Suprapubic skin (tissue), 4 donors: Measurements from ENCODE around the gene FUCA1. TPM values are rescaled to one million over a fixed set of nuclear protein-coding genes. Genes with fewer than 3 reads are reported as not detected.

Experiments
- DNase-seq, 2 donors: peaks; one replicate each; pipeline ENCODE4 v3.0.0-alpha.2; 2019; ENCODE audit warnings: low spot score in 2 of 2
- H3K27ac ChIP-seq: fragments of 200-600 bp; sonication (generic); one replicate; pipeline ENCODE4 v1.5.1; 2019
- H3K27me3 ChIP-seq: fragments of 200-600 bp; sonication (generic); one replicate; pipeline ENCODE4 v1.5.1; 2019
- H3K36me3 ChIP-seq: fragments of 200-600 bp; sonication (generic); one replicate; pipeline ENCODE4 v1.5.1; 2019
- H3K4me1 ChIP-seq: fragments of 200-600 bp; sonication (generic); one replicate; pipeline ENCODE4 v1.5.1; 2019
- H3K4me3 ChIP-seq: fragments of 200-600 bp; sonication (generic); one replicate; pipeline ENCODE4 v1.5.1; 2019; ENCODE audit warnings: mild to moderate bottlenecking
- H3K9me3 ChIP-seq: fragments of 200-600 bp; sonication (generic); one replicate; pipeline ENCODE4 v1.5.1; 2019
- CTCF ChIP-seq, 2 donors: fragments of 200-600 bp in 1 of 2; fragments of 450-650 bp in 1 of 2; sonication (generic) in 1 of 2; IDR thresholded peaks; one replicate each; pipeline ENCODE4 v1.5.1; 2016 to 2019; ENCODE audit warnings: antibody characterized with exemption in 2 of 2, mild to moderate bottlenecking in 1 of 2, moderate library complexity in 1 of 2
- EP300 ChIP-seq: sonication (generic); formaldehyde crosslinking; IDR thresholded peaks from one replicate; pipeline ENCODE4 v1.6.1; 2017; ENCODE audit warnings: antibody characterized with exemption
- POLR2A ChIP-seq, 2 donors: fragments of 450-650 bp; IDR thresholded peaks; one replicate each; pipeline ENCODE4 v1.6.1; 2017; ENCODE audit warnings: antibody characterized with exemption in 2 of 2, mild to moderate bottlenecking in 2 of 2, moderate library complexity in 2 of 2
- POLR2AphosphoS5 ChIP-seq, 3 donors: sonication (generic); formaldehyde crosslinking; IDR thresholded peaks; one replicate each; pipeline ENCODE4 v1.6.1; 2017; ENCODE audit warnings: antibody characterized with exemption in 3 of 3
- WGBS: methylation state at CpG from one replicate; pipeline ENCODE4 v1.1.5; 2018; 5-methylcytosine and 5-hydroxymethylcytosine counted together
- total RNA-seq, 4 donors: library from RNA; depleted of rRNA; stranded (reverse); fragments of >200 nt; gene quantifications; one replicate each; pipeline ENCODE4 v1.1.0, GENCODE V29; 2016

FUCA1 gene
- total RNA-seq, 4 donors from 2014 or later, result 11.8 to 17.6 (median 13.8) TPM

- H3K4me3 ChIP-seq, result no peak overlapping the region
- H3K27ac ChIP-seq, result no peak overlapping the region
- TF ChIP-seq POLR2AphosphoS5 (IDR thresholded peaks at IDR 0.05), result no peak
- no peak for TF ChIP-seq POLR2A (IDR thresholded peaks at IDR 0.05)
- no peak for TF ChIP-seq EP300
- TF ChIP-seq CTCF (IDR thresholded peaks at IDR 0.05), result no peak
- no peaks in the 10 kb centered on the region for H3K9me3 ChIP-seq
- no peaks in the 10 kb centered on the region for H3K27me3 ChIP-seq
- peaks cover 70% of the 10 kb centered on the region for H3K36me3 ChIP-seq
- DNase-seq, result no peak
- 100% methylated on average over 3 of the region's 3 CpGs for WGBS
- no peaks in the 10 kb centered on the region for H3K4me1 ChIP-seq
Measured at GRCh38 chr1:23816361-23816760, 51.7 kb downstream of the FUCA1 start.

GRCh38 chr1:23814016-23814415 lies 54.1 kb downstream of the FUCA1 start:
- H3K9me3 ChIP-seq, result no peaks in the 10 kb centered on the region
- TF ChIP-seq CTCF (IDR thresholded peaks at IDR 0.05) (no peak), EP300 (no peak), POLR2A (IDR thresholded peaks at IDR 0.05) (no peak), POLR2AphosphoS5 (IDR thresholded peaks at IDR 0.05) (no peak)
- H3K27me3 ChIP-seq, result no peaks in the 10 kb centered on the region
- DNase-seq, result no peak
- WGBS, result 93% methylated on average over 4 of the region's 4 CpGs
- peaks cover 2% of the 10 kb centered on the region for H3K4me1 ChIP-seq
- peaks cover 67% of the 10 kb centered on the region for H3K36me3 ChIP-seq
- H3K27ac ChIP-seq, result no peak overlapping the region
- H3K4me3 ChIP-seq, result no peak overlapping the region

- no peak for DNase-seq
- TF ChIP-seq CTCF (IDR thresholded peaks at IDR 0.05), result peak in 1 of 2 donors; percentile 62
- no peak for TF ChIP-seq EP300
- Histone ChIP-seq H3K27me3 (no peaks in the 10 kb centered on the region), H3K4me1 (peaks cover 2% of the 10 kb centered on the region), H3K27ac (no peak overlapping the region), H3K4me3 (no peak overlapping the region), H3K9me3 (no peaks in the 10 kb centered on the region), H3K36me3 (peaks cover 45% of the 10 kb centered on the region)
- WGBS, result 66% methylated on average over 3 of the region's 3 CpGs
Measured at GRCh38 chr1:23810818-23811540, 57.1 kb downstream of the FUCA1 start.

GRCh38 chr1:23809751-23810171 lies 58.3 kb downstream of the FUCA1 start:
- Histone ChIP-seq H3K36me3 (peaks cover 33% of the 10 kb centered on the region), H3K4me1 (peaks cover 2% of the 10 kb centered on the region), H3K9me3 (no peaks in the 10 kb centered on the region), H3K27me3 (no peaks in the 10 kb centered on the region), H3K27ac (no peak overlapping the region), H3K4me3 (no peak overlapping the region)
- 35% methylated on average over 6 of the region's 6 CpGs for WGBS
- DNase-seq, result no peak
- TF ChIP-seq POLR2AphosphoS5 (IDR thresholded peaks at IDR 0.05), result no peak
- peak; percentile 18 to 70 for TF ChIP-seq CTCF (IDR thresholded peaks at IDR 0.05)

GRCh38 chr1:23807453-23807852 lies 60.6 kb downstream of the FUCA1 start:
- TF ChIP-seq CTCF (IDR thresholded peaks at IDR 0.05) (no peak), POLR2A (IDR thresholded peaks at IDR 0.05) (no peak), POLR2AphosphoS5 (IDR thresholded peaks at IDR 0.05) (no peak), EP300 (no peak)
- no peaks in the 10 kb centered on the region for H3K27me3 ChIP-seq
- no peak overlapping the region for H3K4me3 ChIP-seq
- WGBS, result 68% methylated on average over 3 of the region's 3 CpGs
- no peak overlapping the region for H3K27ac ChIP-seq
- no peak for DNase-seq
- peaks cover 2% of the 10 kb centered on the region for H3K4me1 ChIP-seq
- H3K9me3 ChIP-seq, result no peaks in the 10 kb centered on the region
- H3K36me3 ChIP-seq, result peaks cover 21% of the 10 kb centered on the region
